ENCODE measurements around the gene ENOX1. TPM values are rescaled to one million over a fixed set of nuclear protein-coding genes. Genes with fewer than 3 reads are reported as not detected.

Gene ENOX1
- total RNA-seq, 1 donor from 2014 or later, result 0.60 TPM

DNA sequence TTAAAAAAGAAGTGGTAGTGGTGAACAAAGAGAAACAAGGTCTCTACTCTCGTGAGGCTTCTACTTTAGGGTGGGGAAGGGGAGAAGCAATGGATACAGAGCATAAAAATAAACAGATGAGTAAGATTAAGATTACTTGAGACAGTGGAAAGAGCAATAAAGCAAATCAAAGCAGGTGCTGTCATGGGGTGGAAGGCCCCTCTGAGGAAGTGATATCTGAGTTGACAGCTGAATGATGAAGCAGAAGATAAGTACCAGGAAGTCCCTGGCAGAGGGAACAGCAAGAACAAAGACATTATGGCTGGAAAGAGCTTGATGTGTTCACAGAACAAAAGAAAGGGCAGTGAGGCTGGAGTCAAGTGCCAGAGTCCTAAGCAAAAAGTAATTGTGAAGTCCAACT, 221.8 kb downstream of the ENOX1 start:
- intact Hi-C loops (cut with micrococcal nuclease), result no loop called here
- peaks cover 16% of the 10 kb centered on the region for H3K4me1 ChIP-seq
- TF ChIP-seq CTCF (IDR thresholded peaks at IDR 0.05; ENCODE audit: borderline replicate concordance), result no peak

DNA sequence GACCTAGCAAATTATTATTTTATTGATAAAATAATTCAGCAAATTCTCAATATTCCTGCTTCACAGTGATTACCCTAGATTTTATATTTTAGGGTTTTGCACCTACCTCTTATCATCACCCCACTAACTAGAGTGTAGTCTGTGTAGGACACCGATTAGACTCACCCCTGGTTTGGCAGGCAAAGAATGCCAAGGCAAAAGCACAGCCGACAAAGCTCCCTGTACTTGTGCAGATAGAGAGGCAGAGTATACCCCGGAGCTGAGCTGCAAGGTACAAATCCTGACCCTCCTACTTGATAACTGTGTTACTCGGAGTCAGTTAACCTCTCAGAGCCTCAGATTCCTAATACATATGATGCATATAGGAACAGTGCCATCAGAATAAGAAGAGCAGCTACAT, 225.7 kb downstream of the ENOX1 start:
- Histone ChIP-seq H3K27ac (replicated peaks) (no peak overlapping the region), H3K4me3 (no peak overlapping the region), H3K4me1 (peaks cover 26% of the 10 kb centered on the region), H3K9me3 (replicated peaks) (no peaks in the 10 kb centered on the region), H3K27me3 (ENCODE audit: low read depth) (no peaks in the 10 kb centered on the region), H3K36me3 (no peaks in the 10 kb centered on the region)
- peak; percentile 15 for DNase-seq
- no peak for TF ChIP-seq CTCF (IDR thresholded peaks at IDR 0.05; ENCODE audit: borderline replicate concordance)
- intact Hi-C loops (cut with micrococcal nuclease), result no loop called here

More for the DNA sequence above, 221.8 kb downstream of the ENOX1 start:
- no peaks in the 10 kb centered on the region for H3K36me3 ChIP-seq
- no peak for DNase-seq
- no peaks in the 10 kb centered on the region for H3K9me3 ChIP-seq (replicated peaks)
- H3K27ac ChIP-seq (replicated peaks), result no peak overlapping the region
- H3K4me3 ChIP-seq, result no peak overlapping the region
- H3K27me3 ChIP-seq (ENCODE audit: low read depth), result no peaks in the 10 kb centered on the region

DNA sequence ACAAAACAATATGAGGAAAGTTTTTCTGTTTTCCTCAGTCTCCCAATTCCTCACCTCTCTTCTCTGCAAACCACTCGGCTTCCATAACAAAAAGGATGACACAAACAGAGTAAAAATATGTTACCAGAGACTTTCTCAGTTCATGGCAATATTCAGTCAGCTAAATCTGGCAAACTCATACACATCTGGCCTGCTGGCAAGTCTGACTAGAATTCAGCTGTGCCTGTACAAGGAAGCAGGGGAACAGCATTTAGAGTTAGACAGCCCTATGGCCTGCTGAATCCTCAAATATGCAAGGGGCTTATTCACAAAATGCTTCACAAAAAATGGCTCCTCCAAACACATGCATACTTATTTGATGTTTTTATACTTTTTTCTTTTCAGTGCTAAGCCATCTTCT, 227.8 kb downstream of the ENOX1 start:
- TF ChIP-seq CTCF (IDR thresholded peaks at IDR 0.05; ENCODE audit: borderline replicate concordance), result no peak
- H3K27me3 ChIP-seq (ENCODE audit: low read depth), result no peaks in the 10 kb centered on the region
- intact Hi-C loops (cut with micrococcal nuclease), result no loop called here
- no peaks in the 10 kb centered on the region for H3K9me3 ChIP-seq (replicated peaks)
- H3K4me3 ChIP-seq, result no peak overlapping the region
- no peaks in the 10 kb centered on the region for H3K36me3 ChIP-seq
- peak overlapping the region; percentile 21 for H3K27ac ChIP-seq (replicated peaks)
- peak; percentile 16 for DNase-seq
- peaks cover 34% of the 10 kb centered on the region for H3K4me1 ChIP-seq

- TF ChIP-seq CTCF (IDR thresholded peaks at IDR 0.05; ENCODE audit: borderline replicate concordance), result no peak
- Histone ChIP-seq H3K36me3 (no peaks in the 10 kb centered on the region), H3K9me3 (replicated peaks) (no peaks in the 10 kb centered on the region), H3K27ac (replicated peaks) (peak overlapping the region; percentile 21), H3K27me3 (ENCODE audit: low read depth) (no peaks in the 10 kb centered on the region), H3K4me1 (peaks cover 34% of the 10 kb centered on the region), H3K4me3 (no peak overlapping the region)
- no peak for DNase-seq
- intact Hi-C loops (cut with micrococcal nuclease), result no loop called here
Observed at GRCh38 chr13:43558326-43558725, 228.4 kb downstream of the ENOX1 start.

DNA sequence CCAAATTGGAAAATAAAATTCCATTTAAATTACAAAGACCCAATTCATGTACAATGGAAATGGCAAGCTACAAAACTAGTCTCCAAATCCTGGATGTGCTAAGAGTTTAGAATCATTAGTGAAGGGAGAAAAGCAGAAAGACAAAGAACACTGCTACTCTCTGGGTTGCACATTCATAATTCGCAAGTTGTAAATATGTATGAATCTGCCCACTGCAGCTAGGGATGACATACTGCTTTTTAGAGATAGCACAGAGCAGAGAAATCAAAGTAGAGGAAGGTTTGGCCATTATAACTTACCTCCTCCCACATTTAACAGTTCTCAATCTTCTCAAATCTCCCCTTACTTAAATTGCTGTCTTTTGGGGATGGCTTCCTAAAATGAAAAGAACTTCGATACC, 231.1 kb downstream of the ENOX1 start:
- no peak overlapping the region for H3K4me3 ChIP-seq
- H3K27ac ChIP-seq (replicated peaks), result no peak overlapping the region
- H3K36me3 ChIP-seq, result no peaks in the 10 kb centered on the region
- intact Hi-C loops (cut with micrococcal nuclease), result no loop called here
- DNase-seq, result no peak
- no peak for TF ChIP-seq CTCF (IDR thresholded peaks at IDR 0.05; ENCODE audit: borderline replicate concordance)
- H3K9me3 ChIP-seq (replicated peaks), result no peaks in the 10 kb centered on the region
- H3K4me1 ChIP-seq, result peaks cover 28% of the 10 kb centered on the region
- H3K27me3 ChIP-seq (ENCODE audit: low read depth), result no peaks in the 10 kb centered on the region
